ENCODE results near the gene GLP2R.

Gene GLP2R

DNA sequence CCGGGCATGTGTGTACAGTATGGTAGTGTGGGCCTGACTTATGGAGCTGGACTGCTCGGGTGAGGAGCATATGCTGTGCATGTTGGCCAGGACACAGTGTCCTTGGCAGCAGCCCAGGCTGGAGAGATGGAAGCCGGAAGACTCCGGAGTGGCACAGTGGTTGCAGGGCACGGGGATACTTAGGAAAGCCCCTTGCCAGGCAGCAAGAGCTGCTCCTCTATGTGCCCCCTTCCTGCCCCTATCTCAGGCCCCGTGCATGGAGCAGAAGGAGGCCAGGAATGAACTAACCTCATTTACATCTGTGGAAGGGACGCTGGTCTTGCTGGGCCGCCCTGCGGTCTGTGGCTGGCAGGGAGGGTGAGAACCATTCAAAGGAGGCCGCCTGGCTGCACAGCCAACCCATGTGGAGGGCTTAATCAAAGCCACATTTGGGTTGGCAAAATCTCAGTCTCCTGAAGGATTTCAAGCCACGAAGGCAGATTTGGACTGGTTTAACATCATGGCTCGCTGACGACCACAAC, 111.6 kb downstream of the GLP2R start:
- DNase-seq (ENCODE audit: low read depth) = no peak
- no peak for TF ChIP-seq MYC (IDR thresholded peaks at IDR 0.05; ENCODE audit: low read depth, low read length)
- TF ChIP-seq, protein P1, sequence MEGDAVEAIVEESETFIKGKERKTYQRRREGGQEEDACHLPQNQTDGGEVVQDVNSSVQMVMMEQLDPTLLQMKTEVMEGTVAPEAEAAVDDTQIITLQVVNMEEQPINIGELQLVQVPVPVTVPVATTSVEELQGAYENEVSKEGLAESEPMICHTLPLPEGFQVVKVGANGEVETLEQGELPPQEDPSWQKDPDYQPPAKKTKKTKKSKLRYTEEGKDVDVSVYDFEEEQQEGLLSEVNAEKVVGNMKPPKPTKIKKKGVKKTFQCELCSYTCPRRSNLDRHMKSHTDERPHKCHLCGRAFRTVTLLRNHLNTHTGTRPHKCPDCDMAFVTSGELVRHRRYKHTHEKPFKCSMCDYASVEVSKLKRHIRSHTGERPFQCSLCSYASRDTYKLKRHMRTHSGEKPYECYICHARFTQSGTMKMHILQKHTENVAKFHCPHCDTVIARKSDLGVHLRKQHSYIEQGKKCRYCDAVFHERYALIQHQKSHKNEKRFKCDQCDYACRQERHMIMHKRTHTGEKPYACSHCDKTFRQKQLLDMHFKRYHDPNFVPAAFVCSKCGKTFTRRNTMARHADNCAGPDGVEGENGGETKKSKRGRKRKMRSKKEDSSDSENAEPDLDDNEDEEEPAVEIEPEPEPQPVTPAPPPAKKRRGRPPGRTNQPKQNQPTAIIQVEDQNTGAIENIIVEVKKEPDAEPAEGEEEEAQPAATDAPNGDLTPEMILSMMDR (IDR thresholded peaks at IDR 0.05; ENCODE audit: low read depth, low read length) = no peak
- no peak for TF ChIP-seq POLR2A (IDR thresholded peaks at IDR 0.05; ENCODE audit: extremely low read depth, insufficient read length)
- TF ChIP-seq, protein P2, sequence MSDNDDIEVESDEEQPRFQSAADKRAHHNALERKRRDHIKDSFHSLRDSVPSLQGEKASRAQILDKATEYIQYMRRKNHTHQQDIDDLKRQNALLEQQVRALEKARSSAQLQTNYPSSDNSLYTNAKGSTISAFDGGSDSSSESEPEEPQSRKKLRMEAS (IDR thresholded peaks at IDR 0.05; ENCODE audit: low read depth, low read length) = no peak
- H3K4me3 ChIP-seq (ENCODE audit: low read depth, low read length) = no peak overlapping the region

DNA sequence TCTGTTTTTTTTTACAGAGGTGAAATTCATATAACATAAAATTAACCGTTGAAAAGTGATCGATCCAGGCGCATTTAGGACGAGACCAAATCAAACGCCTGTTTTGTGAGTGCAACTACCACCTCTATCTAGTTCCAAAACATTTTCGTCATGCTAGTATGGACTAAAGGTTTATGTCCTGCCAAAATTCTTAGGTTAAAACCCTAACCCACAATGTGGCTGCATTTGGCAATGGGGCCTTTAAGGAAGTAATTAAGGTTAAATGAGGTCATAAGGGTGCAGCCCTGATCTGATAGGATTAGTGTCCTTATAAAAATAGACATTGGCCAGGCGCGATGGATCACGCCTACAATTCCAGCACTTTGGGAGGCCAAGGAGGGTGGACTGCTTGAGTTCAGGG, 112.2 kb downstream of the GLP2R start:
- TF ChIP-seq MYC (IDR thresholded peaks at IDR 0.05; ENCODE audit: low read depth, low read length) (no peak), POLR2A (IDR thresholded peaks at IDR 0.05; ENCODE audit: extremely low read depth, insufficient read length) (no peak)
- TF ChIP-seq, protein P2 (IDR thresholded peaks at IDR 0.05; ENCODE audit: low read depth, low read length) = no peak
- TF ChIP-seq, protein P1 (IDR thresholded peaks at IDR 0.05; ENCODE audit: low read depth, low read length) = no peak
- no peak overlapping the region for H3K4me3 ChIP-seq (ENCODE audit: low read depth, low read length)
- peak; percentile 28 for DNase-seq (ENCODE audit: low read depth)

GRCh38 chr17:9938764-9939163, 113.0 kb downstream of the GLP2R start:
- TF ChIP-seq, protein P1 (IDR thresholded peaks at IDR 0.05; ENCODE audit: low read depth, low read length) = no peak
- TF ChIP-seq POLR2A (IDR thresholded peaks at IDR 0.05; ENCODE audit: extremely low read depth, insufficient read length) (no peak), MYC (IDR thresholded peaks at IDR 0.05; ENCODE audit: low read depth, low read length) (no peak)
- TF ChIP-seq, protein P2 (IDR thresholded peaks at IDR 0.05; ENCODE audit: low read depth, low read length) = no peak
- H3K4me3 ChIP-seq (ENCODE audit: low read depth, low read length) = no peak overlapping the region
- DNase-seq (ENCODE audit: low read depth) = no peak

- TF ChIP-seq, protein P2 (IDR thresholded peaks at IDR 0.05; ENCODE audit: low read depth, low read length) = no peak
- no peak for TF ChIP-seq POLR2A (IDR thresholded peaks at IDR 0.05; ENCODE audit: extremely low read depth, insufficient read length)
- TF ChIP-seq, protein P1 (IDR thresholded peaks at IDR 0.05; ENCODE audit: low read depth, low read length) = no peak
- no peak for TF ChIP-seq MYC (IDR thresholded peaks at IDR 0.05; ENCODE audit: low read depth, low read length)
- no peak for DNase-seq (ENCODE audit: low read depth)
These were observed 115.1 kb downstream of the GLP2R start for GRCh38 chr17:9940841-9941240.

DNA sequence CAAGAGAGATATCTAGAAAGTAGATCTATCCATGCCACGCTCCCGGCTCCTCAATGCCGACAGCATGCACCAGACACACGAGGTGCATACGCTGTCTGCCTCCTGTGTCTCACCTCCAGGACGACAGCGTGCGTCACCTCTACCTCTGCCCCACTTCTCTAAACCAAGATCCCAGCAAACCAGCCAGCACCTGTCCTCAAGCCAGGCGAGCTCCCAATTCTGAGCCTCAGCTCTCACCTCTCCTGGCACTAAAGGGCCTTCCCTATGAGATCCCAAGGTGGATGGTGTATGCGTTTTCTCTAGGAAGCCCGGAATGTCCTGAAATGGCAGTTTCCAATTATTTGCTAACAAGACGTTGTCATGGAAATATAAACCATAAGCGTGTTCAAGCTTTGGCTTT, 115.6 kb downstream of the GLP2R start:
- TF ChIP-seq, protein P1 (IDR thresholded peaks at IDR 0.05; ENCODE audit: low read depth, low read length) = no peak
- TF ChIP-seq, protein P2 (IDR thresholded peaks at IDR 0.05; ENCODE audit: low read depth, low read length) = no peak
- TF ChIP-seq MYC (IDR thresholded peaks at IDR 0.05; ENCODE audit: low read depth, low read length) = no peak
- no peak for TF ChIP-seq POLR2A (IDR thresholded peaks at IDR 0.05; ENCODE audit: extremely low read depth, insufficient read length)
- no peak for DNase-seq (ENCODE audit: low read depth)
- no peak overlapping the region for H3K4me3 ChIP-seq (ENCODE audit: low read depth, low read length)

More at GRCh38 chr17:9940841-9941240, 115.1 kb downstream of the GLP2R start:
- H3K4me3 ChIP-seq (ENCODE audit: low read depth, low read length) = no peak overlapping the region

Measured in NB4 (cell line).